Measurements from ENCODE around the gene PARD3. TPM values are rescaled to one million over a fixed set of nuclear protein-coding genes. Genes with fewer than 3 reads are reported as not detected.
A peak's percentile ranks its signal among the peaks of the same experiment; 100 is the strongest.

PARD3 gene
- total RNA-seq, 1 donor from 2014 or later: 35.4 TPM

DNA sequence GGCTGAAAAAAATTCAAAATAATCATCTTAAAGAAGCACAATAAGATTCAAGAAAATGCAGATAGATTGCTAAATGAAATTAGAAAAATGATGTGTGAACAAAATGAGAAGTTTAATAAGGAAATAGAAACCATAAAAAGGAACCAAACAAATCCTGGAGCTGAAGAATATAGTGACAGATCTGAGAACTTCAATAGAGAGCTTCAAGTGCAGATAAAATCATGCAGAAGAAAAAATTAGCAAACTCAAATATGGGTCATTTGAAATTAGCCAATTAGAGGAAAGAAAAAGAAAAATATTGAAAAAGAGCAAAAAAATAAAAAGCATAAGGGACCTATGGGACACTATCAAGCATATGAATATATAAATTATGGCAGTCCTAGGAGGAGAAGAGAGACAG is 720.1 kb downstream of the PARD3 start:
- no peak for FAIRE-seq
- H3K9me3 Mint-ChIP-seq (ENCODE audit: unreplicated experiment): peaks cover 19% of the 10 kb centered on the region
- H3K4me2 ChIP-seq (ENCODE audit: low read length): no peak overlapping the region

GRCh38 chr10:34094146-34094696 is 720.9 kb downstream of the PARD3 start:
- no peak overlapping the region for H3K27ac ChIP-seq (ENCODE audit: low read depth, low read length)
- H3K4me2 ChIP-seq (ENCODE audit: low read length): no peak overlapping the region
- no peaks in the 10 kb centered on the region for H4K20me1 ChIP-seq (ENCODE audit: insufficient read depth, low read length)
- no peaks in the 10 kb centered on the region for H3K4me1 ChIP-seq (ENCODE audit: insufficient read depth, low read length)
- no peak for DNase-seq (ENCODE audit: low read depth)
- no peaks in the 10 kb centered on the region for H3K79me2 ChIP-seq (ENCODE audit: insufficient read depth, low read length)
- H3K9me3 ChIP-seq (ENCODE audit: insufficient read depth, low read depth, low read length): no peaks in the 10 kb centered on the region
- Mint-ChIP-seq H3K4me1 (ENCODE audit: low read depth, unreplicated experiment) (no peaks in the 10 kb centered on the region), H3K27me3 (ENCODE audit: low read depth, unreplicated experiment) (no peaks in the 10 kb centered on the region), H3K4me3 (ENCODE audit: unreplicated experiment) (no peak overlapping the region), H3K27ac (ENCODE audit: unreplicated experiment) (no peak overlapping the region), H3K36me3 (ENCODE audit: low read depth, unreplicated experiment) (peaks cover 5% of the 10 kb centered on the region), H3K9me3 (ENCODE audit: unreplicated experiment) (peaks cover 16% of the 10 kb centered on the region)
- no peak for FAIRE-seq
- H3K27me3 ChIP-seq (ENCODE audit: insufficient read depth, low read length): no peaks in the 10 kb centered on the region
- no peak overlapping the region for H3K9ac ChIP-seq (ENCODE audit: low read length)
- no peak overlapping the region for H3K4me3 ChIP-seq (ENCODE audit: insufficient read depth, low read depth, low read length)
- no peak for TF ChIP-seq EZH2 (IDR thresholded peaks at IDR 0.05; ENCODE audit: insufficient read depth, low read length)
- TF ChIP-seq, protein P1, sequence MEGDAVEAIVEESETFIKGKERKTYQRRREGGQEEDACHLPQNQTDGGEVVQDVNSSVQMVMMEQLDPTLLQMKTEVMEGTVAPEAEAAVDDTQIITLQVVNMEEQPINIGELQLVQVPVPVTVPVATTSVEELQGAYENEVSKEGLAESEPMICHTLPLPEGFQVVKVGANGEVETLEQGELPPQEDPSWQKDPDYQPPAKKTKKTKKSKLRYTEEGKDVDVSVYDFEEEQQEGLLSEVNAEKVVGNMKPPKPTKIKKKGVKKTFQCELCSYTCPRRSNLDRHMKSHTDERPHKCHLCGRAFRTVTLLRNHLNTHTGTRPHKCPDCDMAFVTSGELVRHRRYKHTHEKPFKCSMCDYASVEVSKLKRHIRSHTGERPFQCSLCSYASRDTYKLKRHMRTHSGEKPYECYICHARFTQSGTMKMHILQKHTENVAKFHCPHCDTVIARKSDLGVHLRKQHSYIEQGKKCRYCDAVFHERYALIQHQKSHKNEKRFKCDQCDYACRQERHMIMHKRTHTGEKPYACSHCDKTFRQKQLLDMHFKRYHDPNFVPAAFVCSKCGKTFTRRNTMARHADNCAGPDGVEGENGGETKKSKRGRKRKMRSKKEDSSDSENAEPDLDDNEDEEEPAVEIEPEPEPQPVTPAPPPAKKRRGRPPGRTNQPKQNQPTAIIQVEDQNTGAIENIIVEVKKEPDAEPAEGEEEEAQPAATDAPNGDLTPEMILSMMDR (IDR thresholded peaks at IDR 0.05; ENCODE audit: insufficient read depth, low read depth, low read length): no peak
- no peak overlapping the region for H2AFZ ChIP-seq (ENCODE audit: low read depth, low read length)
- no peaks in the 10 kb centered on the region for H3K36me3 ChIP-seq (ENCODE audit: insufficient read depth, low read length)

More for the DNA sequence above, 720.1 kb downstream of the PARD3 start:
- Histone ChIP-seq H3K4me3 (ENCODE audit: insufficient read depth, low read depth, low read length) (no peak overlapping the region), H3K9ac (ENCODE audit: low read length) (no peak overlapping the region), H3K36me3 (ENCODE audit: insufficient read depth, low read length) (no peaks in the 10 kb centered on the region), H3K27ac (ENCODE audit: low read depth, low read length) (no peak overlapping the region), H3K4me1 (ENCODE audit: insufficient read depth, low read length) (no peaks in the 10 kb centered on the region), H2AFZ (ENCODE audit: low read depth, low read length) (no peak overlapping the region), H3K27me3 (ENCODE audit: insufficient read depth, low read length) (no peaks in the 10 kb centered on the region), H3K79me2 (ENCODE audit: insufficient read depth, low read length) (no peaks in the 10 kb centered on the region), H4K20me1 (ENCODE audit: insufficient read depth, low read length) (no peaks in the 10 kb centered on the region), H3K9me3 (ENCODE audit: insufficient read depth, low read depth, low read length) (no peaks in the 10 kb centered on the region)
- no peak overlapping the region for H3K27ac Mint-ChIP-seq (ENCODE audit: unreplicated experiment)
- H3K36me3 Mint-ChIP-seq (ENCODE audit: low read depth, unreplicated experiment): peaks cover 5% of the 10 kb centered on the region
- no peak for DNase-seq (ENCODE audit: low read depth)
- no peaks in the 10 kb centered on the region for H3K4me1 Mint-ChIP-seq (ENCODE audit: low read depth, unreplicated experiment)
- H3K27me3 Mint-ChIP-seq (ENCODE audit: low read depth, unreplicated experiment): no peaks in the 10 kb centered on the region
- no peak overlapping the region for H3K4me3 Mint-ChIP-seq (ENCODE audit: unreplicated experiment)
- TF ChIP-seq EZH2 (IDR thresholded peaks at IDR 0.05; ENCODE audit: insufficient read depth, low read length): no peak
- TF ChIP-seq, protein P1 (IDR thresholded peaks at IDR 0.05; ENCODE audit: insufficient read depth, low read depth, low read length): no peak

DNA sequence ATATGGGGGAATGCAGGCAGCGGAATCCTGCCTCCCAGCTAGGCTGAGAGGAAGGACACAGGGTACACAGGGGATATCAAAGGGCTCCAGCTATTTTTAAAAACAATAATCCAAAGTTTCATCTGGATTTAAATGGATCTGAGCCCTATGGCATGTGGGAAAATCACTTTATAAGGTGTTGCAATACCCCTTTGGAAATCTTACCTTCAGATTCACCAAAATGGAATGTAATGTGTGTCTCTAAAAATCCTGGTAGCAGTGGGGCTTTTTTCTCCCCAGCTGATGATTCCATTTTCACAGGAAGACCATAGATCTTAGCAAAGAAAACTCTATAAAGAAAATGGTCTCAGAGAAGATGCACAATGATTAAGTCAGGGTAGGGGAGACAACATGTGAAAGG is 722.2 kb downstream of the PARD3 start:
- DNase-seq (ENCODE audit: low read depth) (peak; percentile 21), FAIRE-seq (no peak)
- H3K27me3 ChIP-seq (ENCODE audit: insufficient read depth, low read length): no peaks in the 10 kb centered on the region
- TF ChIP-seq, protein P1 (IDR thresholded peaks at IDR 0.05; ENCODE audit: insufficient read depth, low read depth, low read length): no peak
- no peak for TF ChIP-seq EZH2 (IDR thresholded peaks at IDR 0.05; ENCODE audit: insufficient read depth, low read length)
- no peak overlapping the region for H2AFZ ChIP-seq (ENCODE audit: low read depth, low read length)
- peaks cover 4% of the 10 kb centered on the region for H3K27me3 Mint-ChIP-seq (ENCODE audit: low read depth, unreplicated experiment)
- H3K27ac ChIP-seq (ENCODE audit: low read depth, low read length): no peak overlapping the region
- H3K9ac ChIP-seq (ENCODE audit: low read length): no peak overlapping the region
- no peaks in the 10 kb centered on the region for H3K36me3 ChIP-seq (ENCODE audit: insufficient read depth, low read length)
- H3K9me3 ChIP-seq (ENCODE audit: insufficient read depth, low read depth, low read length): no peaks in the 10 kb centered on the region
- H3K9me3 Mint-ChIP-seq (ENCODE audit: unreplicated experiment): peaks cover 14% of the 10 kb centered on the region
- peaks cover 5% of the 10 kb centered on the region for H3K36me3 Mint-ChIP-seq (ENCODE audit: low read depth, unreplicated experiment)
- no peaks in the 10 kb centered on the region for H3K4me1 ChIP-seq (ENCODE audit: insufficient read depth, low read length)
- H3K4me3 ChIP-seq (ENCODE audit: insufficient read depth, low read depth, low read length): no peak overlapping the region
- H4K20me1 ChIP-seq (ENCODE audit: insufficient read depth, low read length): no peaks in the 10 kb centered on the region
- no peak overlapping the region for H3K4me3 Mint-ChIP-seq (ENCODE audit: unreplicated experiment)
- no peak overlapping the region for H3K27ac Mint-ChIP-seq (ENCODE audit: unreplicated experiment)
- no peak overlapping the region for H3K4me2 ChIP-seq (ENCODE audit: low read length)
- H3K79me2 ChIP-seq (ENCODE audit: insufficient read depth, low read length): no peaks in the 10 kb centered on the region
- H3K4me1 Mint-ChIP-seq (ENCODE audit: low read depth, unreplicated experiment): no peaks in the 10 kb centered on the region

Data from astrocyte (in vitro differentiated cells and primary cell).